Measurements from ENCODE around the gene GRID1.
"Not testable (repeated sequence)": the region's sequence is repeated elsewhere in the genome, so short reads cannot be mapped to it uniquely, and the experiment has no call there.

The GRID1 gene

DNA sequence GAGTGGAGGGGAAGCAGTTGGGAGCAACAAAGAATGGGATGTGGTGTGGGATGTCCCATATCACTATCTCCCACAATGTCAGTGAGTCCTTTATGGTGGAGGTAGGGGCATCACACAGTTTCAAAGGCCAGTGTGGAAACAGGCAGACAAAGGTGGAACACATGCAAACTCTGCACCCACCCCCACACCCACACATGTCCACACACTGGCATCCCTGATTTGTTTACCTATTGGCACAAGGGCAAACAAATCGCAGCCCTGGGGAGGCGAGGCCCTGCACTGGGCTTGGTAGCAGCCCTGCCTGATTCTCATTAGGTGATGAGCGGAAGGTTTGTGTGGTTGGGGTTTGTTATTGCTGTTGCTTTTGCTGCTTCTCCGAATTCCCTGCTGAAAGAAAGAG is 243.3 kb downstream of the GRID1 start:
- DNase-seq = no peak

DNA sequence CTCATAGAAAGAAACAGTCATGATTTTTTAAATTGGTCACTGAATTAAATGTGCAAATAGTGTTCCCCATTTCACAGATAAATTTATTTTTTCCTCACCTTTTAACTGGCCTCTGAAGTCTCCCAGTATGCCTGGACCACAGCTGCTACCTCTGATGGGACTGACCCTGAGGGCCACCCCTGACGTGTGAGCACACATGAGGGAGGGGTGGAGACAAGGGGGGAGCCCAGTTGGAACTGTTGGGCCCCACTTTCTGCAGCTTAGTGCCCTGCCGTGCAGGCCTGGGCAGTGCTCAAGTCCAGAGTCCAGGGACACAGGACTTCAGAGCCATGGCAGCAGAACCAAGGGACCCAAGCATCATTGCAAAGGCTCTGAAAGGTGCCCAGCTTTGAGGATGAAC is 243.9 kb downstream of the GRID1 start:
- no peak for DNase-seq

DNA sequence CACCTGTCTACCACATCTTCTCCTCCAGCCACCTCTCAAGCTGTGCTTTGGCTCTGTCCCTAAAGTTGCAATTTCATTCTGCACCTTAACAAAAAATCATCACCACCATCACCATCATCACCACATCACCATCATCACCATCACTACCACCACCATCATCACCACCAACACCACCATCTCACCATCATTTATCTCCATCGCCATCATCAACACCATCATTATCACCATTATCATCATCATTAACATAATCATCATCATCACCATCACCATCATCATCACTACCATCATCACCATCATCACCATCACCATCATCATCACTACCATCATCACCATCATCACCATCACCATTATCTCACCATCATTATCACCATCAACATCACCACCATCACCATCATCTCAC is 245.4 kb downstream of the GRID1 start:
- DNase-seq = no peak

DNA sequence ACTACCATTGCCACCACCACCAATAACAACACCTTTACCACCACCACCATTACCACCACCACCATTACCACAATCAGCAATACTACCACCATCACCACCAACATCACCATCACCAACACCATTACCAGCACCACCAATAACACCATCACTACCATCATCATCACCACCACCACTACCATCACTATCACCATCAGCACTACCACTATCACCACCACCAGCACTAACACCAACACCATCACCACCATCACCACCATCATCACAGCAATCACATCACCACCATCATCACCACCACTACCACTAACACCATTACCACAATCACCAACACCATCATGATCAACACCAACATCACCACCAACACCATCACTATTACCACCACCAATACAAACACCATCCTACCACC is 249.5 kb downstream of the GRID1 start:
- DNase-seq = no peak

DNA sequence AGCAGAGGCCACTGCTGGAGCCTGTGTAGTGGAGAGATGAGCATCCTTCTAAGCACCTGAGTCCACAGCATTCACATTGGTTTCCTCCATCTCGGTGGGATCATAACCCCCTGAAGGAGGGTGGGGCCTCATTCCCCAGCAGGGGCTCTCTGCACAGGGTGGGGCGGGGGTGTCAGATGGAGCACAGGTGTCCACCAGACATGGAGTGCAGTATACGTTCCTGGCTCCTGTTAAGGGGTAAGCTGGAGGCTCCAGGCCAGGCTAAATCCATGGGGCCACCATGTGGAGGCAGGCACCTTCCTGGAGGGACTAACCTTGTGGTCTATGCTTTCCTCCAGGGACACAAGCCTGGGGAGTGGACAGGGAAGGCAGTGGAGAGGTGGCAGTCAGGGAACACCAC is 252.6 kb downstream of the GRID1 start:
- DNase-seq = no peak

DNA sequence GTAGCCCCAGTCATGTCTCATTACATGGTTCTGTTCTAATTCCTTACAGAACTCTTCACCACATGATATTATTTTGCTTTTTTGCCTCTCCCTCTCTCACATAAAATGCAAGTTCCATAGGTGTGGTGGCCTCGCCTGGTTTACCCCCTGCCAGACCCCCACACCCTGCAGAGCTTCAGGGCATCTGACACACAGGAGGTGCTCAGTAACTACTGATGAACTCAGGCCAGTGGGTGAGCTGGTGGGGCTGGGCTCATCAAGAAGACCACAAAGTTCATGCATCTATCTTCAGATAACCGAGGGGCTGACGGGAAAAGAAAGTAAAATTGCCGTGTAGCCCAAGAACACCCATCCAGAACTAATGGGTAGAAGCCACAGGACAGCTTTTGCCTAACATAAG is 253.1 kb downstream of the GRID1 start:
- no peak for DNase-seq

DNA sequence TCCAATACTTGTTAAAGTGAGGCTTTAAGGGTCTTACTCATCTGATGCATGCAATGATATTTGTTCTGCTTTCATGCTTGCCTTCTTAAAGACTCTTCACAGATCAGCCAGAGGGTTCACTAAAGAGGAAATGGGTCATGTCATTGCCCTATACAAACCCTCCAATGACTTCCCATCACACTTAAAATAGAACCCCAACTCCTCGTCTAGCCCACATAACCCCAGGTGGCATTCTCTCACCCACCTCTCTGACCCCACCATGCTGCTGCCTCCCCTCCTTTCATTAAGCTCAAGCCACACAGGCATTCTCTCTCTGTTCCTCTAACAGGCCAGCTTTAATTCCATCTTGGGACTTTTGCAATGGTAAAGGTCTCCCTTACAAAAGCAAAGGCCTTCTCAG is 253.6 kb downstream of the GRID1 start:
- DNase-seq = no peak

DNA sequence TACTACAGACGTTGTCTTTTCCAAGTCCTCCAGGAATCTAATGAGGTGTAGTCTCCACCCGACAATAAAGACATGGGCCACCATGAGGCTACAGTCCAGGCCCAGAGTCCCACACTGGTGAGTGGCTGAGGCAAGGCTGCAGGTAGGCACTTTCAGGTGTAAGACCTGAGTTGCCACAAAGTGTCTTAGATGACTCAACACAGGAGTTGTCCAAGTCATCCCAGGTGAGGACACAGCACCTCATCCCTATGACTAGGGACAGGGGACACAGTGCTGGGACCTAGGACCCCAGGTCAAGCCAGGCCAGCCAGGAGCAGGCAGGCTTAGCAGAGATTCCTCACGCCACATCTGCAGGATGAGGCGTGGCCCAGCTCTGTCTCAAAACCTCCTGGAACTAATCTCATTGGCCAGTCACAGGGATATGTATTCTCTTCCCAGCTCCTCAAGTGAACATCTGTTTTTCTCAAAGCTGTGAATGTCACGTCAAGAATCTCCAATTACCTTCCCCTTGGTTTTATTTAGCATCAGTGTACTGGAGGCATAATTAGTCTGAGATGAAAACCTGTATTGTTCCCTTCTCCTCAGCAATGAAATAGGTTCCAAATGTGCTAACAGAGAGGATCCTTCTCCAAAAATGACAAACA is 254.6 kb downstream of the GRID1 start:
- DNase-seq = no peak

DNA sequence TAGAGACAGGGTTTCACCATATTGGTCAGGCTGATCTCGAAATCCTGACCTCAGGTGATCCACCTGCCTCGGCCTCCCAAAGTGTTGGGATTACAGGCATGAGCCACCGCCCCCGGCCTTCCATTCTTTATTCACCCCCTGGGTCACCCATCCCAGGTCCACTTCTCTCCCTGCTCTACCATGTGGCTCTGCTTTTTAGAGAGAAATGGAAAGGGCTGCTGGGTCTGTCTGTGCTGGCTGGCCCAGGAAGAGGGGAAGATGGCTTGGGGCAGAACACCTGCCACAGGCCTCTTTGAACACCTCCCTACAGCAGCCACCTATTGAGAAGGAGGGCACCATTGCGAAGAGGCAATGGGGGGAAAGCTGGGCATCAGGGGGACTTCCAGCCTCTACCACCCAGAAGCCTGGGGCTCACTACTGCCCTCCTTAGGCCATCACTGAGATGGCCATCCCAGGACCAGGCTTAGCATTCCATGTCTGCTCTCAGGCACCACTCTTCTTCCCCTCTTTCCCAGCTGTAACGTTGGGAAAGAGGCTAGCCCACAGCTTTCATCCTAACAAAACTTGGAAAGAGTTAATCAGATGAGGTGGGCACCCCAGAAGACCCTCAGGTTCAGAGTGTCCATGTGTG is 256.3 kb downstream of the GRID1 start:
- DNase-seq = no peak

DNA sequence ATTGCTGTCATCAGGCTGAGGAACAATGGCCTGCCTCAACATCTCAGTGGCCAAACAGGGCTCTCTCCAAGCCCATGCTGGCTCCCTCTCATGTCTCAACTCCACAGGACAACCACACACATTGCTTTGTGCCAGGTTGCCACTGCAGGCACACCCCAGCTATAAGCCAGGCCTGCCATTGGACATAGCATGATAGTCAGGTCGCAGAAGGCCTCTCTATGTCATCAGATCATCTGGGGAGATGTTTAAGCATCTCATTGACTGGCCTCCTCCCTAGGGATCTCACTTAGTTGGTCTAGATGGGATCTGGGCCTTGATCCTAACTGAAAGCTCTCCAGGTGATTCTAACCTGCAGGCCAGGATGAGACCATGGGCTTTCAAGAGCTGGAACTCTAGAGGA is 257.2 kb downstream of the GRID1 start:
- no peak for DNase-seq

DNA sequence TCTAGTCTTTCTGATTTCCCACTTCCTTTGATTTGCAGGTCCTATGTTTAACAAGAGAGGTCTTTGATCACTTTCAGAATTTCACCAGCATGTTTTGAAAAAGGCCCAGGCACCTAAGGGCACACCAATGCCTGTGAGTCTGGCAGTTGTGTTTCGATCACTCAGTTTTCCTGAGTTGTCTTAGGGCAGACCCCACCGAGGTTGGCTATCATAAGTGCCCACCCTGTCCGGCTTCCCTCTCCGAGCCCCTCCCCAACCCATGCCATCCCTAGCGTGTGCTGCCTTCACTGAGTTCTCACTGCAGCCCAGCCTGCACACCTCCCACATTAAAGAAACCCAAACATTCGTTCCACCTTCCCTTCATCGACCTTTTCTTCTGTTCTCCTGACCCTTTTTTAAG is 257.9 kb downstream of the GRID1 start:
- no peak for DNase-seq

DNA sequence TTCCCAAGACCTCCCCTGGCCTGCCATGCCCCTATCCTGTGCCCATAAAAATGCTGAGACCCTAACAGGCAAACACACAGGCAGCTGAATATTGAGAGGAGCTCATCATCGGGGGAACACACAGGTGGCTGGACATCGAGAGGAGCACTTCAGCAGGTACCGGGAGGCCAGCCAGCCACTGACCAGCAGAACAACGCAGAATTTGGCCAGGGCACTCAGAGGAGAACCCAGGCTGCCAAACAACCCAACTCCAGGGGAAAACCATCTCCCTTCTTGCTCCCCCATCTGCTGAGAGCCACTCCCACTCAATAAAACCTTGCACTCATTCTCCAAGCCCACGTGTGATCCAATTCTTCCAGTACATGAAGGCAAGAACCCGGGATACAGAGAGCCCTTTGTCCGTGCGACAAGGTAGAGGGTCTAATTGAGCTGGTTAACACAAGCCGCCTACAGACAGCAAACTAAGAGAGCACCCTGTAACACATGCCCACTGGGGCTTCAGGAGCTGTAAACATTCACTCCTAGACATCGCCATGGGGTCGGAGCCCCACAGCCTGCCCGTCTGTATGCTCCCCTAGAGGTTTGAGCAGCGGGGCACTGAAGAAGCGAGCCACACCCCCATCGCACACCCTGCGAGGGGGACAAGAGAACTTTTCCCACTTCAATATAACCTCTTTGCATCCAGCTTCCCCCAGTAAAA is 258.8 kb downstream of the GRID1 start:
- not testable (repeated sequence) for DNase-seq

DNA sequence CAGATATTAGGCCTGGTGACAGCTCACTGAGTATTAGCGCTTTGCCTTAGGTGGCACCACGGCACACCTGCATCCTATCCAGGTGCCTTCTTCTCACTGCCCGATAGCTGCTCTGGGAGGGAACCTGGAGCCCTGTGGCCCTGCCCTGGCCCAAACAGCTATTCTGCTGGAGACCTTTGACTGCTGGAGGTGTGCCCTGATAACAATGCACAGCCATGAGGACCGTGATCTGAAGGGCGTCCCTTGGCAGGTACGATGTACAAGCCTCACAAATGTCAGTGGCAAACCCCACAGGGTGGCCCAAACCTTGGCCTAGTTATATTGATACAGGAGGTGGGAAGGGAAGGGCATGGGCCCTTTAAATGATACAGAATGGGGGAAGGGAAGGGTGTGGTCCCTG is 259.5 kb downstream of the GRID1 start:
- no peak for DNase-seq

DNA sequence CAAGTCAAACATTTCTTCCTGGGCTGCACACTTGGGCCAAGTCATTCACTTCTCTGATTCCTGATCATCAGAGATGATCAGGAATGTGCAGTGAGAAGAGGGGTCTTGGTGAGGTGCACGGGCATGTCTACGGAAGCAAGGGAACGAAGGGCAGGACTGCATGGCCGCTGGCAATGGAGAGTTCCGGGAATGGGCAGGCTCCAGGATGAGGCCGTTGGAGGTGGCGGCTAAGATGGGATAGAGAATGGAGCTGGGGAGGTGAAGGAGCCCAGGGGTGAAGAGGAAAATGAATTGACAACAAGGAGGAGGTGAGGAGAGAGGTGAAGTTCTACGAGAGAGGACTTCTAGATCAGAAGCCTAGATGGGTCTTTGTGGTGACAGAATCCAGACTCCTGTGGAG is 260.0 kb downstream of the GRID1 start:
- no peak for DNase-seq

DNA sequence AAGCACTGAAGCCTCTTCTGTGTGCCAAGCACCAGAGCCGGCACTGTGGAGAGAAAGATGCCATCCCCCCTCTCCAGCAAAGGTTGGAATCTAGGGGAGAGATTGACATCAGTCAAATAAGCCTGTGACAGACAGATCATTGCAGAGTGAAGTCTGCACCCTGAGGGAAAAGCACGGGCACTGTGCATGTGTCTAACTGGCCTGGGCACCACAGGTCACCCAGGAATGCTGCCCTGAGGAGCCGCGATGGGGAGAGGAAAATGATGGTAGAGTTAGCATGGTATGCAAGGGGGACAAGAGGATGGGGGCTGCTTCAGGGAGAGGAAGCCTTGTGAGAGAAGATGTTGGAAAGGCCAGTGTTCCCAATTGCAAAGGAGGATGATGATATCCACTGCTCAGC is 261.0 kb downstream of the GRID1 start:
- DNase-seq = no peak

DNA sequence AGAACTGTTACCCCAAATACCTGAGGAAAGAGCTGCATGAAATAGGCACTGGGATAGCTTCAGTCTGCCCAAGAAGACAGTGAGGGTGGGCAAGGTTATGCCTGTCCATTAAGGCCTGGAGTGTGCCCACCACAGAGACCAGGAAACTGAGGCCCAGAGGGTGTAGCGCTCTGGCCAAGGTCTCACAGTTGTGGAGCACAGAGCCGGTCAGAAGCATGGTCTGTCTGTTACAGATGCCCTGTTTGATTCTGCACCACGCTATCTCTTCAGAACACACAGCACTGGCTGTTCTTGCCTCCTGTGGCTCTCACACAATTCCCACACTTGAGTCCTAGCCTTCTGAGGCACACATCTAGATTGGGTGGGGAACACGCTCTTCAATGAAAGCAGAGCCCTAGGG is 261.4 kb downstream of the GRID1 start:
- DNase-seq = no peak

DNA sequence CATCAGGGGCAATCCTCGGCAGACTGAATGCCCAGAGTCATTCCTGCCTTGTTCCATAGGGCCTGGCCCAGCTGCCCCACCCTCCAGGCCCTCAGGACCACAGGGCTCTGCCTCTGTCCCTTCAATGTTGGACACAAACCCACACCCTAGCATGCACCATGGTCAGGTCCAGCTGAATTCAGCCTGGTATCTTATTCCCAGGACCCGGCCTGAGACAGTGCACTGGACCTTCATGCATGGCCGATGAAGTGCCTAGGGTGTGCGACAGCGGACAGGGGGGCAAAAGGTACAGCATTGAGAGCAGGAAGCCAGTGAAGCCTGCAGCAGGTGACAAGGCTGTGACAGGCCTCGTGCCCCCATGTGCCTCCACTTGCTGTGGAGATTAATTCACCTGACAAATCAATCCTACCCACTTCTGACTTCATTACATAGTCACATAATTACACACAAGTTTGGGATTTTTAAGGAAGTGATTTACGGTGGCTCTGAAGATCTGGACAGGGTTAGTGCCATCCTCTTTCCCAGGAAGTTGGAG is 261.9 kb downstream of the GRID1 start:
- no peak for DNase-seq

DNA sequence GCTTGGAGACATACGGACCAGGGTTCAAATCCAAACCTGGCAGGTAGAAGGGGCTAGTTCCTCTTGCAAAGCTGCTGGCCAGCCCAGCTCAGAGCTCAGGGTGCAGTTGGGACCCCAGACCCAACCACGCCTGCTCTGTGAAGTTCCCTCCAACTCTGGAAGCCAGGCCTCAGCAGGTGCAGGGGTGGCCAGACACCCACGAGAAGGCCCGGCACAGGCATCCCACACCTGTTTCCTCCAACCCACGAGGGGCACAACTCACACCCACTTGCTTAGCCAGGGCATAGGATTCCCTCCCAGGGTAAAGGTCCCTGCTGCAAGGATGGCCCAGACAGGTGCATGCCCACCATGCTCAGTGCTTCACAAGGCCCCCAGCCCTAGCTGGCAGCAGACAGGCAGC is 262.4 kb downstream of the GRID1 start:
- DNase-seq = no peak

DNA sequence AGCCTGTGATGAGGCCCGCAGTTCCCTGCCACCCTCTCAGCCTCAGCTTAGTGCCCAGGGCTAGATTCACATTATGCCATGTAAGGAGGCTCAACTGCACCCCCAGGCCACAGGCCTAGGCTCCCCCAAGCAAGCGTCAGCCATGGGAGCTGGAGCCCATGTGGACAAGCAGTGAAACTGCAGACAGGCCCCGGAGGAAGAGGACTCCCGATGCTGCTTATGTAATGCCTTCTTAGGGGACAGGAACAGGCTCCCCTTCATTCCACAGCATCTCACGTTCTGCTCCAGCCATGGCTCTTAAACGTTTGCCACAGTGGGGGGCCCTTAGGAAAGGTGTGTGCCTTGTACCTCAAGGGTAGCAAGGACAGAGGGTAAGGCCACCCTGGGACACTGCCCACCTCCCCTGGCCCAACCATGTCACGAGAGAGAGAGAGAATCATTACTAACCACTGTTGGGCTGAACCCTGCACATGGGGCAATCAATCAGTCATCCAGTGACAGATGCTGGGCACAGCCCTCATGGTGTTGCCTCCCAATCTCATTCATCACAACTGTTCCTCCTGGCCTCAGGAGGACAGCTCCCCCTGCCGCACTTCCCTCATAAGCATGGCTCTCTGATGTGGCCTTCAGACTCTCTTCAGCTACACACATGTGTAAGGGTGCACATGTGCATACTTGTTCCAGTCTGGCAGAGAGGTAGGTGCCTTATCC is 263.0 kb downstream of the GRID1 start:
- DNase-seq = no peak

DNA sequence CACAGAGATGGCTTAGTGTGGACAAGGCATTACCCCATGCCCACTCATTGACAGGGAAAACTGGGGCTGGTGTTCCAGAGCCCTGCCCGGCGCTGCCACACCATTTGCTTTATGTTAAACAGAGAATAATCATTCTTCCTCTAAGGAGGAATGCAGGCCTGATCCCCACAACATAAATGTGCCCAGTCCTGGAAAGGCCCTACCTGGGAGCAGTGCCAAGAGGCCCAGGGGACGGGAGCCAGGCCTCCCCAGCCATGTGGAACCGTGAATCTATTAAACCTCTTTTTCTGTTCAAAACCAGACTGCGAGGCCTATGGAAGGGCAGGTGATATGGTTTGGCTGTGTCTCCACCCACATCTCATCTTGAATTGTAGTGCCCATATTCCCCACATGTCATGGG is 264.1 kb downstream of the GRID1 start:
- no peak for DNase-seq

DNA sequence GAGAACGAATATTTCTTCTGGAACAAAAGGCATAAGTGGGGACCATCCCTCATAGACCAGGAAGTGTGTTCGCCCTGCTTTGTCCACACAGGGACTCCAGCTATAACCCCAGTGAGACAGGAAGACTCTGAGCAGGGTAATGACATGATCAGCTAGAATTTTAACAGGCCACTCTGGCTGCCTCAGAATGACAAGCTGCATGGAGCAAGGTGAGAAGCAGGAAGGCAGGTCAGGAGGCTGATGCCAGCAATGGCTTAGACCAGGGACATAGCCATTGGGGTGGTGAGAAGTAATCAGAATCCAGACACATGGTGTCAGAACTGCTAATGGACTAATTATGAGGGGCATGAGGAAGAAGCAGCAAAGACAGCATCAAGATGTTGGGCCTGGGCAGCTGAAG is 264.6 kb downstream of the GRID1 start:
- DNase-seq = no peak

DNA sequence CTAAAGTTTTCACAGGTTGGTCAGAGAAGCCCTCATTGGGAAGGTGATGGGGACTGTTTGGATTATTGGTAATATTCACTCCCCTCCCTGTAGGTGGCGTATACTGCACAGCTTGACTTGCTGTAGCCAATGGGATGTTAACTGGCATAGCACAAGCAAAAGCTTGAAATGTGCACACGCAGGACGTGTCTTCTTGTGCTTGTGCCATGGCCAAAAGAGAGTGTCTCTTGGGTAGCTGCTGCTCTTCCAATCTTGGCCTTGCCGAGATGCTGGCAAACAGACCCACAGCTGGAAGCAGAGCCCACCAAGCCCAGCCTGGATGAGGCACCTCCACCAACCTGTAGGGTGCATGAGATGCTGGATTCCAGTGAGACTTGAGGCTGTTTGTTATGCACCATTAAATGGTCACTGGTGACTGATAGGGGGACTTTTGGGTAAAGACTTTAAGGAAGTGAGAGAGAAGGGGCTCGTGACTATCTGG is 266.0 kb downstream of the GRID1 start:
- peak in 1 of 2 experiments; percentile 13 for DNase-seq

DNA sequence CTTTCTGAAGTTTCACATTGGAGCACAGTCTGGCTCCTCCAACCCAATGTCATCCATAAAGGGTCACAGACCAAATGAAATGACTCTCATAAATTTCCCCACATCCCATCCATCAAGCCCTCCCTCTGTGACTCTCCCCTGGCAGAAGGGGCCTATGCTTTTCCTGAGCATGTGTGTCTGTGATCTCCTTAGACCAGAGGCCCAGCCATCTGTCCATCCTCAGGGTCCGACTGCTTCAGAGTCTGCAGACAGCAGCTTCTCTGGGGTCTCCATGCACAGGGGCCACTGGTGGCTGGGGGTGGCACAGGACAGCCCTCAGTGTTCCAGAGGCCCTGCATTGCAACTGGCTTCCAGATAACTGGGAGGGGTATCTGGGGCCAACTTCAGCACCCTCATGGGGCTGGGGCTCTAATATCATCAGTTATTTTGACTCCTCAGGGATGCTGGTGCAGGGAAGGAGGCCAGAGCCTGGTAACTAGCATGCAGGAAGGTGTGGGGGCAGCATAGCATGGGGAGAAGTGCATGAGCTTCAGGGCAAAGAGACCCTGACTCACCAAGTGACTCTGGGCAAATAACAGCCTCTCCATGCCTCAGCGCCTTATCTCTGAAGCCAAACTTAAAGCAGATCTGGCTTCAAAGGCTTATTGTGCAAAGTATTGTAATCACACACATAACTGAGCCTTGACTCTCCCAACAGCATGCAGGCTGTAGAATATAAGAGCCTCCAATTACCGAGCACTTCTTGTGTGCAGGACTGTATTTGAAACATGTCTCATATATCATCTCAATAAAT is 266.9 kb downstream of the GRID1 start:
- DNase-seq = no peak
